Astrocyte (in vitro differentiated cells and primary cell): ENCODE data around the gene GOLIM4. TPM values are rescaled to one million over a fixed set of nuclear protein-coding genes. Genes with fewer than 3 reads are reported as not detected.
A peak's percentile ranks its signal among the peaks of the same experiment; 100 is the strongest.

ENCODE experiments used
- DNase-seq: peaks from one replicate; pipeline ENCODE4 v3.0.0-alpha.2; 2010; ENCODE audit warnings: low read depth
- FAIRE-seq: peaks from 2 replicates; lab custom pipeline; 2011; peaks lifted over from hg19 to GRCh38; lab: Jason Lieb, UNC
- H2AFZ ChIP-seq: 2 replicates; pipeline ENCODE4 v1.6.0; 2012; ENCODE audit warnings: low read depth, low read length, inconsistent platforms
- H3K27ac ChIP-seq: 2 replicates; pipeline ENCODE4 v1.5.1; 2011; ENCODE audit warnings: low read depth, low read length, inconsistent platforms
- H3K27me3 ChIP-seq: 2 replicates; pipeline ENCODE4 v1.6.0; 2011; ENCODE audit warnings: low read length, inconsistent platforms; ENCODE audit not compliant: insufficient read depth
- H3K36me3 ChIP-seq: 2 replicates; pipeline ENCODE4 v1.5.1; 2011; ENCODE audit warnings: low read length, inconsistent platforms; ENCODE audit not compliant: insufficient read depth
- H3K4me1 ChIP-seq: 2 replicates; pipeline ENCODE4 v1.5.1; 2011; ENCODE audit warnings: low read length, inconsistent platforms; ENCODE audit not compliant: insufficient read depth
- H3K4me2 ChIP-seq: 2 replicates; pipeline ENCODE4 v1.6.0; 2012; ENCODE audit warnings: low read length, inconsistent platforms
- H3K4me3 ChIP-seq: 2 replicates; pipeline ENCODE4 v1.5.1; 2011; ENCODE audit warnings: low read depth, mild to moderate bottlenecking, low read length, inconsistent platforms; ENCODE audit not compliant: insufficient read depth
- H3K79me2 ChIP-seq: 2 replicates; pipeline ENCODE4 v1.6.0; 2012; ENCODE audit warnings: mild to moderate bottlenecking, low read length, inconsistent platforms; ENCODE audit not compliant: insufficient read depth
- H3K9ac ChIP-seq: 2 replicates; pipeline ENCODE4 v1.6.0; 2012; ENCODE audit warnings: mild to moderate bottlenecking, low read length, inconsistent platforms
- H3K9me3 ChIP-seq: 2 replicates; pipeline ENCODE4 v1.5.1; 2012; ENCODE audit warnings: low read depth, mild to moderate bottlenecking, low read length, inconsistent platforms; ENCODE audit not compliant: insufficient read depth
- H4K20me1 ChIP-seq: 2 replicates; pipeline ENCODE4 v1.6.0; 2012; ENCODE audit warnings: low read length, inconsistent platforms; ENCODE audit not compliant: insufficient read depth
- H3K27ac Mint-ChIP-seq: one replicate; pipeline ENCODE4 v1.8.0; 2021; ENCODE audit warnings: mild to moderate bottlenecking, mixed read lengths; ENCODE audit not compliant: unreplicated experiment
- H3K27me3 Mint-ChIP-seq: one replicate; pipeline ENCODE4 v1.8.0; 2021; ENCODE audit warnings: low read depth, mixed read lengths; ENCODE audit not compliant: unreplicated experiment
- H3K36me3 Mint-ChIP-seq: one replicate; pipeline ENCODE4 v1.8.0; 2021; ENCODE audit warnings: low read depth, mixed read lengths; ENCODE audit not compliant: unreplicated experiment
- H3K4me1 Mint-ChIP-seq: one replicate; pipeline ENCODE4 v1.8.0; 2021; ENCODE audit warnings: low read depth, mixed read lengths; ENCODE audit not compliant: unreplicated experiment
- H3K4me3 Mint-ChIP-seq: one replicate; pipeline ENCODE4 v1.8.0; 2021; ENCODE audit warnings: mild to moderate bottlenecking, moderate library complexity, mixed read lengths; ENCODE audit not compliant: unreplicated experiment
- H3K9me3 Mint-ChIP-seq: one replicate; pipeline ENCODE4 v1.8.0; 2021; ENCODE audit warnings: mild to moderate bottlenecking, mixed read lengths; ENCODE audit not compliant: unreplicated experiment
- EZH2 ChIP-seq: IDR thresholded peaks from 2 replicates; pipeline ENCODE4 v1.6.1; 2012; ENCODE audit warnings: mild to moderate bottlenecking, low read length, inconsistent platforms; ENCODE audit not compliant: insufficient read depth
- total RNA-seq: library from RNA; stranded (reverse); gene quantifications from 2 replicates; pipeline ENCODE4 v1.2.1, GENCODE V29; 2021
- TF ChIP-seq, protein P1 (sequence below): IDR thresholded peaks from 2 replicates; pipeline ENCODE4 v1.5.1; 2011; ENCODE audit warnings: low read depth, mild to moderate bottlenecking, inconsistent platforms, low read length, moderate library complexity; ENCODE audit not compliant: insufficient read depth

Gene GOLIM4
- total RNA-seq, 1 donor from 2014 or later = 51.5 TPM

GRCh38 chr3:168073842-168074605 lies 21.7 kb downstream of the GOLIM4 start:
- H3K27ac Mint-ChIP-seq = peak overlapping the region; percentile 9
- no peak overlapping the region for H3K4me3 ChIP-seq
- TF ChIP-seq EZH2 = no peak
- TF ChIP-seq, protein P1, sequence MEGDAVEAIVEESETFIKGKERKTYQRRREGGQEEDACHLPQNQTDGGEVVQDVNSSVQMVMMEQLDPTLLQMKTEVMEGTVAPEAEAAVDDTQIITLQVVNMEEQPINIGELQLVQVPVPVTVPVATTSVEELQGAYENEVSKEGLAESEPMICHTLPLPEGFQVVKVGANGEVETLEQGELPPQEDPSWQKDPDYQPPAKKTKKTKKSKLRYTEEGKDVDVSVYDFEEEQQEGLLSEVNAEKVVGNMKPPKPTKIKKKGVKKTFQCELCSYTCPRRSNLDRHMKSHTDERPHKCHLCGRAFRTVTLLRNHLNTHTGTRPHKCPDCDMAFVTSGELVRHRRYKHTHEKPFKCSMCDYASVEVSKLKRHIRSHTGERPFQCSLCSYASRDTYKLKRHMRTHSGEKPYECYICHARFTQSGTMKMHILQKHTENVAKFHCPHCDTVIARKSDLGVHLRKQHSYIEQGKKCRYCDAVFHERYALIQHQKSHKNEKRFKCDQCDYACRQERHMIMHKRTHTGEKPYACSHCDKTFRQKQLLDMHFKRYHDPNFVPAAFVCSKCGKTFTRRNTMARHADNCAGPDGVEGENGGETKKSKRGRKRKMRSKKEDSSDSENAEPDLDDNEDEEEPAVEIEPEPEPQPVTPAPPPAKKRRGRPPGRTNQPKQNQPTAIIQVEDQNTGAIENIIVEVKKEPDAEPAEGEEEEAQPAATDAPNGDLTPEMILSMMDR = no peak
- no peaks in the 10 kb centered on the region for H3K9me3 Mint-ChIP-seq
- no peak overlapping the region for H3K9ac ChIP-seq
- H3K36me3 Mint-ChIP-seq = peaks cover 3% of the 10 kb centered on the region
- no peaks in the 10 kb centered on the region for H3K27me3 Mint-ChIP-seq
- H3K9me3 ChIP-seq = no peaks in the 10 kb centered on the region
- H4K20me1 ChIP-seq = peaks cover 7% of the 10 kb centered on the region
- no peak overlapping the region for H3K4me2 ChIP-seq
- H3K27me3 ChIP-seq = no peaks in the 10 kb centered on the region
- no peak overlapping the region for H3K27ac ChIP-seq
- peaks cover 74% of the 10 kb centered on the region for H3K79me2 ChIP-seq
- FAIRE-seq = no peak
- no peak overlapping the region for H2AFZ ChIP-seq
- H3K4me3 Mint-ChIP-seq = no peak overlapping the region
- peaks cover 18% of the 10 kb centered on the region for H3K4me1 ChIP-seq
- peaks cover 32% of the 10 kb centered on the region for H3K4me1 Mint-ChIP-seq
- no peak for DNase-seq
- no peaks in the 10 kb centered on the region for H3K36me3 ChIP-seq

- Histone ChIP-seq H3K79me2 (peaks cover 74% of the 10 kb centered on the region), H3K9me3 (no peaks in the 10 kb centered on the region), H3K4me3 (no peak overlapping the region), H4K20me1 (peaks cover 3% of the 10 kb centered on the region), H2AFZ (no peak overlapping the region), H3K4me1 (peaks cover 17% of the 10 kb centered on the region), H3K4me2 (peak overlapping the region; percentile 64), H3K27me3 (no peaks in the 10 kb centered on the region), H3K27ac (peak overlapping the region; percentile 92), H3K36me3 (no peaks in the 10 kb centered on the region), H3K9ac (peak overlapping the region; percentile 68)
- Mint-ChIP-seq H3K4me3 (no peak overlapping the region), H3K4me1 (peaks cover 31% of the 10 kb centered on the region), H3K27me3 (no peaks in the 10 kb centered on the region), H3K9me3 (no peaks in the 10 kb centered on the region), H3K27ac (peak overlapping the region; percentile 99), H3K36me3 (peaks cover 3% of the 10 kb centered on the region)
- no peak for TF ChIP-seq EZH2
- TF ChIP-seq, protein P1 = no peak
- no peak for DNase-seq
- FAIRE-seq = no peak
These were observed 23.4 kb downstream of the GOLIM4 start for GRCh38 chr3:168072323-168072650.
